SW 1271 (cell line): ENCODE results near the gene EXOC7.
A peak's percentile ranks its signal among the peaks of the same experiment; 100 is the strongest.

Experiments
- DNase-seq, 2 experiments: peaks; one replicate each; lab custom pipeline; 2025; lab: John Stamatoyannopoulos, UW

The EXOC7 gene

DNA sequence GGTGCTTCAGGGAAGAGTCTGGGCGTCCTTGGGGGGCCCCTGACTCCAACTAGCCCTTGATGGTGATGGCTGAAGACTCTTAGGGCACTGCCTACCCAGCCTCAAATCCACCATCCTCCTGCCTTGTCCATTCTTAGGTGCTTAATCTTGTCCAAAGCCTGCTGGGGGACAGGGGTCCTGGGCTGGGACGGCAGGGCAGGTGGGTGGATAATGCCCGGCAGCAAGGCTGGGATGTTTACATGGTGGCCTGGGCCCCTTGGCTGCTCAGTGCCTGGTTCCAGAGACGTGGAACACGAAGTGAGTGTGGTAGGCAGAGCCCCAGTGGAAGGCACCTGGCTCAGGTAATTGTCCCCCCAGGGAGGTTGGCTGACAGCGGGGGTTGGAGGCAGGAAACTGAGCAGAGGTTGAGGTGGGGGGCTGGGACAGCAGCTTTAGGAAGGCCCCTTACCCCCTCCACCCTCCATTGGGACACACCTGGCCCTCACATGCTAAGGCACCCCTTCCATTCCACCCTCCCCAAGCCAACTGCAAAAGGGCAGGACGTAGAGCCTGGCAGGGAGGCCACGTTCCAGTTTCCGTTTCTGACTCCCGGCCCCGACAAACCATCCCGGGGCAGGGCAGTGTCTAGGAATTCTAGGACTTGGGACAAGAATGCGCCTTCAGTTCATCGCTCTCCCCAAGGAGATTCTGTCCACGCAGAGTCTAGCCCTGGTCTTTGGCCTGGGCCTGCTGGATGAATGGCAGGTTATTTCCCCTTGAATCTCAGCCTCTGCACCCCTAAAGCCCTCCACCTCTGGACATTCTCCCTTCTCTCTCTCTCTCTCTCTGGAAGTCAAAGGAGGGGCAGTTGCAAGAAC lies 35.5 kb upstream of the EXOC7 start:
- no peak for DNase-seq

DNA sequence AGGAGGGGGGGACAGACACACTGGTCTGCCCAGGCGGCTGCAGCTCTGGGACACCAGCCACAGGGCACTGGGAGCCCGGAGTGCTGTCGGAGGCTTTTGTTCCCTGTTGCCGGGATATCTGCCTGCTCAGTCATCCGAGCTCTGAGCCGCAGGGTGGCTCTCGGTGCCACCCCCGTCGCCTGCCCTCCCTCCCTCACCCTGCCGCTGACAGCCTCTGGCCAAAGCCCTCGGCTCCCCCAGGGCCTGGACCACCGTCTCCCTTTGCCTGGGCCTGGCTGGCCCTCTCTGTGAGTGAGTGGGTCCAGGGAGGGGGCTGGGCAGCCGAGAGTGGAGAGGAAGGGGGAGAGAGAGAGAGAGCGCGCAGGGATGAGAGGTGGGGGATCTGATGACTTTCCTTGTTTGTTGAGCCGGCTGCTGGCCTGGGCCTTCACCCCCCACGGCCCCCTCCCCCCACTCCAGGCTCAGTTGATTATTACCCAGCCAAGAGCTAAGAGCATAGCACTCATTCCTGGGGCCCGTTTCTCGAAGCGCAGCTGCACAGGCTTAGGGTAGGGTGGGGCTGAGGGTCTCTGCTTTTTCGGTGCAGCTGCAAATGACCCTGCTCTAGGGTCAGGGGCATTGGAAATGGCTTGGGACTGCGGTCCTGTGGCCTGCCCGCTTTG lies 34.8 kb upstream of the EXOC7 start:
- no peak for DNase-seq

DNA sequence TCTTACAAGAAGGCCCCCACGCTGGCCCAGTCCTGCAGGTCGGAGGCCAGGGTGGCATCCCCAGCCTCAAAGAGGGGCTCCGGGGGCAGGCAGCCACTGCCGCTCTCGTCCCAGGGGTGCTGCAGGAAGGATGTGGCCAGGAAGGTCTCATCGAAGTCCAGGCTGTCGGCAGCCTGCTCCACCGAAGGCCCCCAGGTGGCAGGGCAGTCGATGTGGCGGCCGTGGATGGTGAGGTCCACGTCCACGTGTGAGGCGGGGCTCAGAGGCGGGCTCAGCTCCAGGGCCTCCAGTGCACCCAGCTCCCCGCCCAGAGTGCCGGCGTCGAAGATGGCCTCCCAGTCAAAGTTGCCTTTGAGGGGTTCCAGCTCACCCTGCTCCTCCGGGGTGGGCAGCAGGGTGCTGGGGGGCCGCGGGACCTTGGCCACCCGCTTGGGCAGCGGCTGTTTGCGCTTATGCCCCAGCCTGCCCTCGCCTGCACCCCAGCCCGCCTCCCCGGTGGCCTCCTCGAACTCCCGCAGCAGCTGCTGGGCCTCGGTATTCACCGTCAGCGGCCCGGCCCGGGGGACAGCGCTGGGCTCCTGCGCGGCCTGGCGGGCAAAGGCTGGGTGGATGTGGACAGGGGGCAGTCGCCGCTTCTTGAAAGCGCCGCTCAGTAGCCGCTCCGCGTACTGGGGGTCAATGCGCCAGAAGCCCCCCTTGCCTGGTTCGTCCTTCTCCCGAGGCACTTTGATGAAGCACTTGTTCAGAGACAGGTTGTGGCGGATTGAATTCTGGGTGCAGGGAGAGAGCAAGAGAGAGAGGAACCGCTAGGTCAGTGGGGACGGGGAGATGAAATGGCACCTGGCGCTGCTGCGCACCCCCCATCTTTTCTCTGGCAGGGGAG lies 34.0 kb upstream of the EXOC7 start:
- no peak for DNase-seq

DNA sequence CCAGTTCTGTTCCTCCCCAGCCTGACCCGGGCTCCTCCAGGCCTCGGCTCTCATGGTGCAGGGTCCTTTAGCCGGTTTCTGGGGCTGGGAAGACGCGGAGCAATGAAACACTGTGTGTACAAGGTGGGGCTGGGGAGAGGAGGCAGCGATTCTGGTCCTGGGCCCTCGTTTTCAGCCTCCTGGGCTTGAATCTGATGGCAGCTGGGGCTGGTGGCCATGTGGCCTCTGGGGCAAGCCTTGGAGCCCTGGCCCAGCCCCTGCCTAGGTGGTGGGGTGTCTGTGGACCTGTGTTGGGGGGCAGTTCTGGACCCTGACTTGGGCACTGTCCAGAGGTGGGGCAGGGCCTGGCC lies 33.4 kb upstream of the EXOC7 start:
- DNase-seq, result no peak

DNA sequence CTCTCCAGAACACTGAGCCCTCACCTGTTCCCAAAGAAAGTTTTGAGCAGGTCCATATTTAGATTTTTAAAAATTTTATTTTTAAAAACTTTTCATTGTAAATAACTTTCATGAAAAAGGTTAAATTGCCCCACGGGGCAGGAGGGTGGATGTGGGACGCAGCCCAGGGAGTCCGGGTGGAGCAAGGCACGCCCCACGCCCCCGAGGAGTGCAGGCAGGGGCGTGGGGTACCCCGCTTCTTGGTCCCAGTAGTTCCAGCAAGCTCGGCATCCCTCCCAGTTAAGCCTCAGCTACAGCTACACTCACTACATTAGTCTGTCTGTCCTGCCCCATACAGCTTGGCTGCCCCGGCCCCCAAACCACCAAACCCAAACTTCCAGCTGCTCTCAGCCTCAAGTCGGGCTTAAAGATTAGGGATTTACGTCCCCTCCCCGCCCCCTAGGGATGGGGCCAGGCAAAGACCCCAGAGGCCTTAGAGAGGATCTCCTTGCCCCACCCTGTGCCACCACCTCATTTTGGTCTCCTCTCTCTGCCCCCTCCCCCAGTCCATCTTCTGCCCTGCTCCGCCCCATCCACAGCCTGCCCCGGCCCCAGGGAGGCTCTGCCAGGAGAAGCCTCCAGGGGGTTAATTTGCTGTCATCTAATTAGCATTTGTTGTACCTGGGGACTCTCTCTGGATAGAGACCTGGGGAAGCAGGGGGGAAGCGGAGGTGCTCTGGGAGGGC lies 32.9 kb upstream of the EXOC7 start:
- no peak for DNase-seq

DNA sequence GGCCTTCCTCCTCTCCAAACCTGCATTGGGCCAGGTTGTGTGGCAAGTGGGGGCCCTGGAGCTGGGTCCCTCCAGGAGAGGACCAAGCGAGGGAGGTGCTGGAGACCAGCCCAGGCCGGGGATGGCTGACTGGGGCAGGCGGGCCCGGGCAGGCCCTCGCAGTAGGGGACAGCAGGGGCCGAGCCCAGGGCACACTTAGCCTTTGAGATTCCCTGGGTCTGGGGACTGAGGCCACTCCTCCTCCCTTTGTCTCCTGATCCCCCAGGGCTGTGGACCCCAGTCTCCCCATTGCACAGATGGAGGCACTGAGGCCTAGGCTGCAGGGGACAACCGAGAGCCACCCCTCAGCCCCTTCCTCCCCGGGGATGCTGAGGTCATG lies 32.2 kb upstream of the EXOC7 start:
- DNase-seq, result no peak

DNA sequence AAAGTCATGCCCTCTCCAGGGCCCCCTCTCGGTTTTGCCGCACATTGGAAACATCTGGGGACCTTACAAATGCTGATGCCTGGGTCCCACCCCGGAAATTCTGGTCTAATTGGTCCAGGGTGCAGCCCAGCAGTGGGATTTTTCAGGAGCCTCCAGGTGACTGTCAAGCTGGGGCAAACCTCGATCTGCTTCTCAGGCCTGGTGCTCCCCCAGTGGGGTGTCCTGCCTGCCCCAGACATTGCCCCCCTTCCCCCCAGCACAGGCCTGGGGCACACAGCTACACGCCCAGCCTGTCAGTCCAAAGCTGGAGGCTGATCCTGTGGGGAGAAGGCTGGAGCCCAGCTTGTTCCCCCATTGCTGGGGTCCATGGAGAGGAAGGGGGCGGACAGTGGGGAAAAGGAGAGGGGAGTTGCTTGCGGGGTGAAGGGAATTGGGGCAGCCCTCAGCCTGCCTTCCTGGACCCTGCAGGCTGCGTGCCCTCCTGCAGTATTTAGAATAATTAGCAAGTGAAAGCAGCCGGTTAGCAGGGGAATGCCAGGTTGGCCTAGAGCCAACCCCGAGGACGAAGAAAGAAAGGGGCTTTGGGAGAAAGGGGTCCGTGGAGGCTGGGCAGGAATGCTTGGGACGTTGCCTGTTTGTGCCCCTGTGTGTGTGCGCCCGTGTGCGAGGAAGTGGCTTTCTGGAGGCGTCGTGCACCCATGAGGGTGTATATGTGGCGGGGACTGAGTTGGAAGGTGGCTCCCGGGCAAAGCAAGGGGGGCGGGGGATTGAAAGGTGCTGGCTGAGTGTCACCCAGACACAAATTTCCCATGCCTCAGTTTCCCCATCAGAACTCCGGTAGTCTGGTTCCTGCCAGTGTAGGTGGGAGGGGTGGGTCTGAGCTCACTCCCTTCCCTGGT lies 31.6 kb upstream of the EXOC7 start:
- DNase-seq, result no peak

DNA sequence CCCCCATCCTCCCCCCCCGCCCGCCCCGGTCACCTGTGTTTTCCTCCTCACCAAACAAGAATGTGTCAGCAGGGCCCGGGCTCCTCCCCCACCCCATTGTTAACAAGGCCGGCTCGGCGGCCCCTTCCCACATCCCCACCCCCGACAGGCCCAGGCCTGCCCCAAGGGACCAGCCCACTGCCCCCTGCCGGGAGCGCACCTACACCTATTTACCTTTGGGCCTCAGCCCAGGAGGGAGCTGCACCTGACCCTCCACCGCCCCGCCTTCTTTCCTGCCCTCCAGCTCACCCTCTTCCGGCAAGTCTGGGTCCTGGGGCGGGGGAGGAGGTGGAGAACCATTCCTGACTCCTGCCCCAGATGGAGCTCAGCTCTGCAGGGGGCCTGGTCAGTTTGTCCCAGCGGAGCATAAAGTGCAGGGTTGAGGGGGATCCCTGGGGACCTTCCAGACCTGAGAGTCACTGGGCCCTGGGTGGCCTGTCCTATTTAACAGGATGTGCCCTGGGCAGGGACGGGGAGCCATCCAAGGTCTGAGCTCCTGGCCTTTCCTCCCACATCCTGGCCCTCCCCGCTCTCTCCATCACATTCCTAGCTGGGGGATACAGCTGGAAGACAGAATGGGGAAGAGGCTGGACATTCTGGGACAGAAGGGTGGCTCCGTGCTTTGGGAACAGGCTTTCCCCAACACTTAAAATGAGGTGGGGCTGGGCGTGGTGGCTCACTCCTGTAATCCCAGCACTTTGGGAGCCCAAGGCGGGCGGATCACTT lies 29.2 kb upstream of the EXOC7 start:
- no peak for DNase-seq

DNA sequence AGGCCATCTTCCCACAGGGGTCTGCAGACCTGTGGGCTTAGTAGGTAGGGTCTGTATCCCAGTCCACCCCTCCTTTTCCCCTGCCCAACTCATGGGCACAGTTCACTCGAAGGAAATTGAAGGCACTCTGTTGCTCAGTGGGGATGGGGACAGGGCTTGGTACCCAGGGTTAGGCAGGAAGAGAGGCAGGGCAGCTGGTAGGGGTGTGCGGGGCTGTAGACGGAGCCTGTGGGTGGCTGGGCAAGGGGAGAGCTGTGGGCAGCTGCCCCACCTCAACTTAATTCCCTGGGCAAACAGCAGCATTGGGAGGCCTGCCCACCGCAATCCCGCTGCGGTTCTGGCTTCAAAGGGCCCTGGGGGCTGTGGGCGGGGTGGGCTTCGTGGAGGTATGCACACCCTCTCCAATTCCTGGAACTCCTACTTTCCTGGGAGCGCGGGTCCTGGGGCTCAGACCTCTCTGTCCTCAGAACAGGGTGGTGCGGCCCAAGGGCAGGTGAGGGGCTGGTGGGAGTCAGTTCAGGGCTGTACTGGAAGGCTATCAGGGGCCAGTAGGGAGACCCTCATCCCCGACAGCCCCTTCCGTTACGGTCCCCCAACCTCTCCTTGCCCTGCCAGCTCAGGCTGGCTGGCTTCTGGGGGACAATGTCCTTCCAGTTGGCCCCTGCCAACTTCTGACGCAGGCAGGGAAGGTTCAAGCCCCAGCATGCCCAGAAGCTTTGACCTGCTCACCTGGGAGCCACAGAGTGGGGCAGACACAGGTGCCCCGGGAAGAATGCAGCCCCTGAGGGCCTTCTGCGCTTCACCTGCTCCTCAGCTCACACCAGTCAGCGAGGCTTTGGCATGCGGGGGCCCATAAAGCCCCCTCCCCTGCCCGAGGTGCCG lies 28.3 kb upstream of the EXOC7 start:
- DNase-seq, result no peak

DNA sequence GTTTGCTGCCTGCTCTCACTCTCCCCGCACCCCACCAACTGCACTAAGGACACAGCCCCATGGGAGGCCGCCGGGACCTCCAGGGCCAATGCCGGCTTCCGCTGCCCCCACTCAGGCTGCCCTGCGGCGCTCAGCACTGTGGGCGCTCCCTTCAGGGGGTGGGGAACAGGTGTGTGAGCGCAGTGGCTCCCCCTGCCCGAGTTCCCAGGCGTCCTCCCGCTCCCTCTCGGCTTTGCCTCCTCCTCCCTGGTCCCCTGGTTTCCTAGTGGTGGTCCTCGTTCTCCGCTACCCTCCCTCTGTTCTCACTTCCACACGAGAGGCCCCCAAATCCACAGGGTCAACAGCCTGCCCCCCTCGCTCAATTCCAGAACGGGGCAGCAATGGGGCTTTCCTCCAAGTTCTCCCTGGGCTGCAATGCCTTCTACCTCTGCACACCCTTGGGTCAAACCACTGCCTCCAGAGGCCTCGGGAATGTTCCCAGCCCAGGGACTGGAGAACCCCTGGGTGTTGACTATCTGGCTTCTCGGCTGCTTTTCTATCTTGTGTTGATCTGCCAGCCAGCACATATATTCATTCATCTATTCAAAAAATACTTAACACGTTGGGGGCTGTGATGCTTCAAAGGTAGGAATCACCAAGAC lies 27.6 kb upstream of the EXOC7 start:
- no peak for DNase-seq

DNA sequence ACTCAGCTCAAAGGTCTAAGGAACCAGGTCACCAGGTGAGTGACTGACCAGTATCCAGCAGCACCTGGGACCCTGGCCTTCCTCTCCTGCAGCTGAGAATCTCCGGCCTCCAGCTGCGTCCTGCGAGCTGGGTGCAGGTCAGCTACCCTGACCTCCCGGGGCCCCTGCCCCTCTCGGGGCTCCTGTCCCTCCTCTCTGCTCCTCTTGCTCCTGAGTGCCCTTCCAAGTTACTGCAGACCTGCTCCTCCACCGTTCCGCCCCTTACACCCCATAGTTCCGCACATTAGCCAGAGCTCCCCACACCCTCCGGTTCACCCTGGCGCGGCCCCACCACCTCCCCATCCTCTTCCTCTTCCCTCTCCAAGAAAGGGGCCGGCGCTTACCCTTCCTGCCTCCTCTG lies 26.9 kb upstream of the EXOC7 start:
- no peak for DNase-seq

DNA sequence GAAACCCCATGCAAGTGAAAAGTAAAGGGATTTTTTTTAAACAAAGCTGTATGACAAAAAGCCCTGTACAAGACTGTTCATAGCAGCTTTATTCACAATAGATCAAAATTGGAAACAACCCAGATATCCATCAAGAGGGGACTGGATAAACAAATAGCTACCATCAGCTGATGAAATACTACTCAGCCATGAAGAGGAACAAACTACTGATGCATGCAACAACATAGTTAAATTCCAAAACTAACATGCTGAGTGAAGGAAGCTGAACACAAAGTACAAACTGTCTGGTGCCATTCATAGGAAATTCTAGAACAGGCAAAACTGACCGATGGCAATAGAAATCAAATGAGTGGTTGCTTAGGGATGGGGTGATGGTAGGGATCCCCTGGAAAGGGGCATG lies 22.3 kb upstream of the EXOC7 start:
- no peak for DNase-seq

DNA sequence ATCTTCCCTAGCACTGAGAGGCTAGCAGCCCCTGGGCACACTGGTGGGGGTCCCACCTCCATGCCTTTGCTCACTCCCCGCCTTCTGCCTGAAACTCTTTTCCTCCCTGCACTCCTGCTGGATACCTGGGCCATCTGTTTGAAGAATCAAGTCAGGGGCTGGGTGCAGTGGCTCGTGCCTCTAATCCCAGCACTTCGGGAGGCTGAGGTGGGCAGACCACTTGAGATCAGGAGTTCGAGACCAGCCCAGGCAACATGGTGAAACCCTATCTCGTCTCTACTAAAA lies 21.7 kb upstream of the EXOC7 start:
- no peak for DNase-seq

DNA sequence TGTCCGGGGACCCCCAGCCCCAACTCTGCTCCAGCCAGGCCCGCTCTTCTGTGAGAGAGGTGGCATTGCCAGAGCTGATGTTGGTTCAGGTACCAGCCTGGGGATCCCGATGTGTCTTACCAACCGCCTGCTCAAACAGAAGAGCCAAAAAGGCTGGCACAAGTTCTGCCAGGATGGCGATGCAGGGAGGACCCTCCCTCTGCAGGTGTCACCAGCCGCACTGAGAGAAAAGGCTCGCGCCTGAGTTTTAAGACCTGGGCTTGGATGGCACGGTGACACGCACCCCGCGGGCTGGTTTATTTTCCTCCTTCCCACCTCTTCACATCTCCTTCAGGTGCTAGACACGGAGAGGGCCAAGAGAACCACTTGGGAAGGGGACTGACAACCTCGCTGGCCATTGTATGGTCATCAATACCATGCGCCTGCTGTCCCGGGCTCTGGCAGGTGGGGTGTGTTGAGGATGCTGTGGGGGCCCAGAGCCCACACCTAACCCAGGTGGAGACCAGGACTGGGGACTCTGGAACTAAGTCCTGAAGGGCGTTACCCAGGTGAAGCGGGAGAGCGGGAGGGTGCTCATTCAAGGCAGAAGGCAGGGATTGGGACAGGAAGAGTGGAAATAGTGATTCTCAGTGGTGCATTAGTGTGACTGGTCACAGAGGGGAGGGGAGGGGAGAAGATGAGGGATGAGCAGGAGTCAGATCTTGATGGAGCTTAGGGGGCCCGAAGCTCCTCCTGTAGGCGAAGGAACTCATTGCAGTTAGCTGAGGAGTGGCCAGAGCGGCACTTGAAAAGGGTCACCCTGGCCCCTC lies 21.2 kb upstream of the EXOC7 start:
- DNase-seq, result peak in 1 of 2 experiments; percentile 25

DNA sequence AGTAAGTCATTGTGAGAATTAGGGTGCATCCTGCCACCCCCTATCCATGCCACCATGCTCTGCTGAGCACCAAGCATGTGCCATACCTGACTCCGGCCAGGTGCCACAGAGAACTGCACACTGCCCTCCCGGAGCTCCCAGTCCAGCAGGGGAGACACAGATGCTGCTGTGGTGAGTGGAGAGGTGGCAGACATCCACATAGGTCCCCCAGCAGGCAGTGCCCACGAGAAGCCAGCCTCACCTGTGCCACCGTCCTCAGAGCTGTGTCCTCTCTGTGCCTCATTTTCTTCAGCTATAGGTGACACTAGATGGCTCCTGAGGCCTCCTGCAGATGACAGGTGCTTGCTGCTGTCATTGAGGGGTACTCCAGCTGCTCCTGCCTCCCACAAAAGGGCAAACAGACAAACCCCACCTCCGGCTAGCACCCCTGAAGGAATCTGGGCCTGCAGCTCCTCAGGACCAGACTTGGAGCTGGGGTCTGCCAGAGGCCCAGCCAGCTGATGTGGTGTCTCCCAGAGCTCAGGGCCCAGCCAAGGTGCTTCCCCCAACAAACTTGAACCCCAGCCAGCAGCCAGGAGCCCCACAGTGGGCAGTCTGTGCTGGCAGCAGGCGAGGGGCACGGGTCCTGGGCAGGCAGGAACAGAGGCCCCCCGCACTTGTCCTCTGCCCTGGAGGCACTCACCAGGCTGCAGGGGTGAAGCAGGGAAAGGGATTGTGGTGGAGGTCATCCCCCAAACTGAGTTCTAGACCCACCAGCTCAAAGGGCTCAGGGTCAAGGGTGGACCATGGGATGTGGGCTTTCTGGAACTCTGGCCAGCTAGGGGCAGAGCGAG lies 20.4 kb upstream of the EXOC7 start:
- DNase-seq, result no peak

DNA sequence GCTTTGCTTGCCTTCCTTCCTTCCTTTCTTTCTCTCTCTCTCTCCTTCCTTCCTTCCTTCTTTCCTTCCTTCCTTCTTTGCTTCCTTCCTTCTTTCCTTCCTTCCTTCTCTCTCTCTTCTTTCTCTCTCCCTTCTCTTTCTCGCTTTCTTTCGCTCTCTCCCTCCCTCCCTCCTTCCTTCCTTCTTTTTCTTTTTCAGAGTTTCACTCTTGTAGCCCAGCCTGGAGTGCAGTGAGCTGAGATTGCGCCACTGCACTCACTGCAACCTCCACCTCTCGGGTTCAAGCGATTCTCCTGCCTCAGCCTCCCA lies 19.6 kb upstream of the EXOC7 start:
- no peak for DNase-seq

DNA sequence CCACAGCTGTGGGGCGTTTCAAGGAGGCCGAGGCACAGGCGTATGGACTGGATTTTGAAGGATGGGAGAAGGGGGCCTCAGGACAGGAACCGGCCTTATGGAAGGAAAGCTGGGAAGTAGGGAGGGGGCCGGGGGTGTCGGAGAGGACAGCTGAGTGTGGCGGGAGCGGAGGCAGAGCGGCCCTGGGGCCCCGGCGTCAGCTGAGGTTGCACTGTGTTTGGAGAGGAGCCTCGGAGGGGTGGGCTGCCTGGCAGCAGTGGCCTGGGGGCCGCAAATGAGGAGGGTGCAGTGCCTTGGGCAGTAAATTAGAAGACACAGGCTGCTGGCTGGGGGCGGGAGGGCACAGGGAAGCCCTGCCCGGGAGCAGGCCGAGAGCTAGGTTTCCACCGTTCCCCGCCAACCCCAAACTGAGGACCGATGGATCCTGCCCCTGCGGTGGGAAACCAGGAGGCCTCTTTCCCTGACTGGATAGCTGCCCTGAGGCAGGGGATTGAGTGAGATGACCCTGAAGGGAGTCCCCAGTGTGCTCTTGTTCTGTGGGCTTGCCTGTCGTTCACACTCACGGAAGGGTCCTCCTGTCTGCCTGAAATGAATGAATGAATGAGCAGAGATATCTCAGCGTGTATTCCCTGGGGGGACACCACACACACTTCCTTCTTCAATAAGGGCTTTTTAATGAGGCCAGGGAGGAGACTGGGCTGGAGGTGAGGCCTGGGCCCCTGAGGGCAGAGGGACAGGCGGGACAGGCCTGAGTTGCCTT lies 19.0 kb upstream of the EXOC7 start:
- DNase-seq, result peak in 1 of 2 experiments; percentile 6
